NB4 (cell line): ENCODE data around the gene SKAP1.

Source experiments
- CTCF ChIP-seq: IDR thresholded peaks from one replicate; pipeline ENCODE4 v1.5.1; 2012; ENCODE audit warnings: low read depth, low read length
- MAX ChIP-seq: IDR thresholded peaks from 2 replicates; pipeline ENCODE4 v1.6.1; 2011; ENCODE audit warnings: low read depth, low read length
- MYC ChIP-seq: IDR thresholded peaks from 2 replicates; pipeline ENCODE4 v1.6.1; 2011; ENCODE audit warnings: low read depth, low read length
- POLR2A ChIP-seq: IDR thresholded peaks from 2 replicates; pipeline ENCODE4 v1.6.1; 2011; ENCODE audit warnings: mild to moderate bottlenecking; ENCODE audit not compliant: insufficient read length; ENCODE audit errors: extremely low read depth

DNA sequence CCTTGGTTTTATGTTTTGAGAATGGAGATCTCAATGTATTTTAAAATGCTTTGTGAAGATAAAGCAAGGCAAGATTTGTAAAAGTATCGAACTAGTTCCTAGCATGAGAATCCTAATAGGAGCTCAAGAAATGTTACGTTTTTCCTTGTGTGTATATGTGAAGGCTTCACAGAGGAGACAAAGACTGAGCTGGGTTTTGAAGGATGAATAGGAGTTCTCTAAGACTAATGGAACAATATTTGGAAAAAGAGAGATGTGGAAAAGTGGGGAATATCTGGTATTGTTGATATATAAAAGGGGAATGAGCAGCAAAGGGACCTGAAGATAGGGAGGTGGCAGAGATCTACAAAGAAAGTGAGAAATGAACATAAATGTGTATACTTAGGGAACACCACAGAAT is 195.1 kb downstream of the SKAP1 start:
- TF ChIP-seq CTCF (no peak), POLR2A (no peak), MAX (no peak), MYC (no peak)
